GM23338 (cell line): ENCODE measurements around the gene RANBP1. TPM values are rescaled to one million over a fixed set of nuclear protein-coding genes. Genes with fewer than 3 reads are reported as not detected.

Experiments used
- ATAC-seq: fragments of 200-7000 bp; cut with Tn5 transposase; 3 replicates; pipeline ENCODE4 v1.9.1; 2020
- DNase-seq: peaks from one replicate; pipeline ENCODE4 v3.0.0-alpha.2; 2015; ENCODE audit warnings: low spot score
- H2AFZ ChIP-seq: fragments of 200-600 bp; sonication (generic); 2 replicates; pipeline ENCODE4 v1.8.0; 2016; ENCODE audit warnings: antibody characterized with exemption, mild to moderate bottlenecking, moderate library complexity
- H3F3A ChIP-seq: fragments of 200-600 bp; sonication (generic); replicated peaks from 2 replicates; pipeline ENCODE4 v1.8.0; 2017; ENCODE audit warnings: antibody characterized with exemption, mixed run types, low read depth
- H3K27ac ChIP-seq: fragments of 200-600 bp; sonication (generic); 2 replicates; pipeline ENCODE4 v1.6.1; 2016; ENCODE audit warnings: low read depth
- H3K27me3 ChIP-seq: fragments of 200-600 bp; sonication (generic); 2 replicates; pipeline ENCODE4 v1.8.0; 2016; ENCODE audit warnings: mild to moderate bottlenecking, mixed run types, moderate library complexity; ENCODE audit not compliant: insufficient read depth
- H3K36me3 ChIP-seq: fragments of 200-600 bp; sonication (generic); 2 replicates; pipeline ENCODE4 v1.8.0; 2016; ENCODE audit warnings: mild to moderate bottlenecking; ENCODE audit not compliant: insufficient read depth
- H3K4me1 ChIP-seq: fragments of 200-600 bp; sonication (generic); 2 replicates; pipeline ENCODE4 v1.8.0; 2016; ENCODE audit warnings: mild to moderate bottlenecking, moderate library complexity; ENCODE audit not compliant: insufficient read depth
- H3K4me2 ChIP-seq: fragments of 200-600 bp; sonication (generic); 2 replicates; pipeline ENCODE4 v1.7.1; 2017; ENCODE audit warnings: mixed run types
- H3K4me3 ChIP-seq: fragments of 200-600 bp; sonication (generic); 2 replicates; pipeline ENCODE4 v1.6.1; 2016; ENCODE audit warnings: mixed run types
- H3K79me2 ChIP-seq: fragments of 200-600 bp; sonication (generic); replicated peaks from 2 replicates; pipeline ENCODE4 v1.8.0; 2017; ENCODE audit warnings: mild to moderate bottlenecking; ENCODE audit not compliant: insufficient read depth
- H3K9me2 ChIP-seq: fragments of 200-600 bp; sonication (generic); 2 replicates; pipeline ENCODE4 v1.8.0; 2017; ENCODE audit not compliant: insufficient read depth
- H4K20me1 ChIP-seq: fragments of 200-600 bp; sonication (generic); replicated peaks from 2 replicates; pipeline ENCODE4 v1.8.0; 2017; ENCODE audit warnings: mild to moderate bottlenecking; ENCODE audit not compliant: insufficient read depth
- H3K27ac Mint-ChIP-seq: 2 replicates; pipeline ENCODE4 v1.8.0; 2020; ENCODE audit warnings: inconsistent platforms, mild to moderate bottlenecking, moderate library complexity, mixed read lengths
- H3K27me3 Mint-ChIP-seq: 3 replicates; pipeline ENCODE4 v1.8.0; 2022; ENCODE audit warnings: low read depth, mild to moderate bottlenecking, moderate library complexity, mixed read lengths, inconsistent platforms; ENCODE audit not compliant: insufficient read depth, poor library complexity
- H3K36me3 Mint-ChIP-seq: 3 replicates; pipeline ENCODE4 v1.8.0; 2021; ENCODE audit warnings: low read depth, mild to moderate bottlenecking, inconsistent platforms, moderate library complexity, mixed read lengths
- H3K4me1 Mint-ChIP-seq: 3 replicates; pipeline ENCODE4 v1.8.0; 2020; ENCODE audit warnings: mild to moderate bottlenecking, inconsistent platforms, mixed read lengths
- H3K4me3 Mint-ChIP-seq: 3 replicates; pipeline ENCODE4 v1.8.0; 2021; ENCODE audit warnings: moderate library complexity, mild to moderate bottlenecking, inconsistent platforms, mixed read lengths
- H3K9me3 Mint-ChIP-seq: 3 replicates; pipeline ENCODE4 v1.8.0; 2020; ENCODE audit warnings: moderate library complexity, mild to moderate bottlenecking, inconsistent platforms, mixed read lengths
- CREB1 ChIP-seq: fragments of 250-450 bp; sonication (Bioruptor Pico); IDR thresholded peaks from 2 replicates; pipeline ENCODE4 v1.5.0; 2020; ENCODE audit warnings: low read depth, mild to moderate bottlenecking, moderate library complexity
- EZH2 ChIP-seq: fragments of 200-600 bp; sonication (generic); IDR thresholded peaks from one replicate; pipeline ENCODE4 v1.8.0; 2017; ENCODE audit warnings: antibody characterized with exemption, mild to moderate bottlenecking, low read depth; ENCODE audit not compliant: unreplicated experiment
- EZH2phosphoT487 ChIP-seq: fragments of 200-600 bp; sonication (generic); IDR thresholded peaks from one replicate; pipeline ENCODE4 v1.8.1; 2018; ENCODE audit warnings: antibody characterized with exemption; ENCODE audit not compliant: unreplicated experiment
- JUNB ChIP-seq: IDR thresholded peaks from one replicate; pipeline ENCODE4 v1.6.1; 2016; ENCODE audit warnings: antibody characterized with exemption; ENCODE audit not compliant: unreplicated experiment
- NANOG ChIP-seq: IDR thresholded peaks from 2 replicates; pipeline ENCODE4 v1.6.1; 2016; ENCODE audit warnings: antibody characterized with exemption, borderline replicate concordance
- POLR2AphosphoS5 ChIP-seq: IDR thresholded peaks from 2 replicates; pipeline ENCODE4 v1.6.1; 2016; ENCODE audit warnings: antibody characterized with exemption, low read depth
- ZNF114 ChIP-seq: fragments of 250-450 bp; sonication (Bioruptor Pico); IDR thresholded peaks from 2 replicates; pipeline ENCODE4 v1.5.0; 2020; ENCODE audit warnings: mild to moderate bottlenecking, moderate library complexity
- ZNF331 ChIP-seq: fragments of 250-450 bp; sonication (Bioruptor Pico); IDR thresholded peaks from 2 replicates; pipeline ENCODE4 v1.5.0; 2020; ENCODE audit warnings: low read depth, mild to moderate bottlenecking, moderate library complexity
- ZNF462 ChIP-seq: fragments of 250-450 bp; sonication (Bioruptor Pico); IDR thresholded peaks from 2 replicates; pipeline ENCODE4 v1.5.0; 2020; ENCODE audit warnings: mild to moderate bottlenecking, moderate library complexity
- polyA plus RNA-seq: library from polyadenylated mRNA; unstranded; fragments of >200 nt; fragmentation: Nextera tagmentation; extraction: Ambion mirVana; gene quantifications from 2 replicates; pipeline ENCODE4 v1.2.1, GENCODE V29; 2016
- total RNA-seq: library from RNA; depleted of rRNA; stranded (reverse); fragments of >200 nt; shearing (Covaris generic); gene quantifications from 2 replicates; pipeline ENCODE4 v1.2.3, GENCODE V29; 2014
- TF ChIP-seq, protein P1 (sequence below): IDR thresholded peaks from 2 replicates; pipeline ENCODE4 v1.6.1; 2016; ENCODE audit warnings: antibody characterized with exemption

RANBP1 gene
- total and polyA plus RNA-seq, 2 experiments from 2014 or later: 1,014 to 1,206 TPM

- Histone ChIP-seq H3K79me2 (peaks cover 45% of the 10 kb centered on the region), H3K27me3 (no peaks in the 10 kb centered on the region), H3K27ac (peak within 1 kb of the TSS; percentile 96), H4K20me1 (peaks cover 30% of the 10 kb centered on the region), H3K4me1 (peaks cover 7% of the 10 kb centered on the region; the same call in 1 of the 2 replicates), H3K9me2 (no peaks in the 10 kb centered on the region), H2AFZ (peak within 1 kb of the TSS; percentile 63; the same call in 1 of the 2 replicates), H3K4me3 (peak within 1 kb of the TSS; percentile 97), H3F3A (peaks cover 26% of the 10 kb centered on the region), H3K4me2 (peak within 1 kb of the TSS; percentile 98), H3K36me3 (no peaks in the 10 kb centered on the region)
- ATAC-seq: peak; percentile 85
- Mint-ChIP-seq H3K9me3 (no peaks in the 10 kb centered on the region; the same call in 2 of the 3 replicates), H3K4me1 (peaks cover 34% of the 10 kb centered on the region), H3K36me3 (peaks cover 18% of the 10 kb centered on the region), H3K27me3 (peaks cover 29% of the 10 kb centered on the region), H3K27ac (peak within 1 kb of the TSS; percentile 97), H3K4me3 (peak within 1 kb of the TSS; percentile 95)
- TF ChIP-seq ZNF462 (CRISPR knock-in tag) (no peak), POLR2AphosphoS5 (peak; percentile 80), JUNB (no peak), EZH2 (no peak), NANOG (no peak), CREB1 (CRISPR knock-in tag) (peak; percentile 33; the same call in 1 of the 2 replicates), ZNF114 (CRISPR knock-in tag) (no peak), ZNF331 (no peak), EZH2phosphoT487 (no peak)
- TF ChIP-seq, protein P1, sequence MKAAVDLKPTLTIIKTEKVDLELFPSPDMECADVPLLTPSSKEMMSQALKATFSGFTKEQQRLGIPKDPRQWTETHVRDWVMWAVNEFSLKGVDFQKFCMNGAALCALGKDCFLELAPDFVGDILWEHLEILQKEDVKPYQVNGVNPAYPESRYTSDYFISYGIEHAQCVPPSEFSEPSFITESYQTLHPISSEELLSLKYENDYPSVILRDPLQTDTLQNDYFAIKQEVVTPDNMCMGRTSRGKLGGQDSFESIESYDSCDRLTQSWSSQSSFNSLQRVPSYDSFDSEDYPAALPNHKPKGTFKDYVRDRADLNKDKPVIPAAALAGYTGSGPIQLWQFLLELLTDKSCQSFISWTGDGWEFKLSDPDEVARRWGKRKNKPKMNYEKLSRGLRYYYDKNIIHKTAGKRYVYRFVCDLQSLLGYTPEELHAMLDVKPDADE: peak; percentile 56; the same call in 1 of the 2 replicates
- DNase-seq: peak; percentile 96
These were observed 36.0 kb upstream of the RANBP1 start, which contains the start of gene DGCR8 for GRCh38 chr22:20079745-20080444. Gene DGCR8 (plus strand): TSS chr22:20080241. CDS start chr22:20085964, 5,723 bp downstream.
